K562 (cell line): ENCODE measurements around the gene NME4. TPM values are rescaled to one million over a fixed set of nuclear protein-coding genes. Genes with fewer than 3 reads are reported as not detected.

Experiments
- ATAC-seq: fragments of 200-7000 bp; cut with Tn5 transposase; 3 replicates; pipeline ENCODE4 v1.9.1; 2020; ENCODE audit warnings: moderate library complexity
- BruUV-seq: library from RNA; stranded (reverse); fragments of 400-500 nt; replicated peaks from 2 replicates; lab custom pipeline; 2021; lab: Mats Ljungman, UMichigan
- CTCF ChIA-PET: fragments of 300-600 bp; formaldehyde crosslinking; extraction: SDS; loops from one replicate; lab custom pipeline; 2021; ENCODE audit warnings: low intra/inter-chr PET ratio; lab: Yijun Ruan, JAX
- POLR2A ChIA-PET: fragments of 300-600, 350-650 bp; sonication (Branson Sonifier 250); formaldehyde crosslinking; extraction: SDS; loops from one replicate; lab custom pipeline; 2021; ENCODE audit warnings: antibody characterized with exemption, inconsistent platforms; lab: Yijun Ruan, JAX
- DNase-seq, 4 experiments: peaks; one replicate each; pipeline versions ENCODE4 v3.0.0 to v3.0.0-alpha.2; 2011 to 2018; ENCODE audit warnings: low spot score in 3 of 4, mixed read lengths in 3 of 4; ENCODE audit errors: extremely low read depth in 1 of 4
- FAIRE-seq: peaks from 2 replicates; lab custom pipeline; 2011; peaks lifted over from hg19 to GRCh38; lab: Jason Lieb, UNC
- H2AFZ ChIP-seq: 2 replicates; pipeline ENCODE4 v1.6.0; 2011; ENCODE audit warnings: low read depth, low read length, control low read depth, inconsistent platforms
- H3K27ac ChIP-seq: fragments of 200-600 bp; 3 replicates; pipeline ENCODE4 v1.8.0; 2011; ENCODE audit warnings: low read depth, mild to moderate bottlenecking, control low read depth, inconsistent platforms, low read length, moderate library complexity, mixed read lengths; ENCODE audit errors: extremely low read depth
- H3K27me3 ChIP-seq, 2 experiments: fragments of 300-600 bp in 1 of 2; 2 replicates in 1 of 2; 3 replicates in 1 of 2; pipeline versions ENCODE4 v1.6.0 to v1.8.0; 2011; ENCODE audit warnings: inconsistent platforms in 2 of 2, low read length in 2 of 2, mild to moderate bottlenecking in 1 of 2, mixed read lengths in 1 of 2, moderate library complexity in 1 of 2; ENCODE audit not compliant: control insufficient read depth in 2 of 2, insufficient read depth in 2 of 2
- H3K36me3 ChIP-seq: fragments of 300-600 bp; 3 replicates; pipeline ENCODE4 v1.8.0; 2011; ENCODE audit warnings: mild to moderate bottlenecking, low read length, inconsistent platforms; ENCODE audit not compliant: control insufficient read depth, insufficient read depth
- H3K4me1 ChIP-seq, 2 experiments: fragments of 200-600 bp in 1 of 2; replicated peaks in 1 of 2; 2 replicates in 1 of 2; 3 replicates in 1 of 2; pipeline versions ENCODE4 v1.5.1 to v1.8.0; 2011; ENCODE audit warnings: inconsistent platforms in 2 of 2, low read length in 2 of 2, mild to moderate bottlenecking in 1 of 2, mixed read lengths in 1 of 2, moderate library complexity in 1 of 2; ENCODE audit not compliant: control insufficient read depth in 2 of 2, insufficient read depth in 2 of 2
- H3K4me2 ChIP-seq: 2 replicates; pipeline ENCODE4 v1.6.1; 2011; ENCODE audit warnings: low read length, control low read depth, inconsistent platforms, mixed read lengths; ENCODE audit not compliant: insufficient read depth
- H3K4me3 ChIP-seq: fragments of 200-600 bp; sonication (generic), shearing (Covaris generic); 2 replicates; pipeline ENCODE4 v1.5.1; 2016; ENCODE audit warnings: control low read depth, inconsistent platforms
- H3K79me2 ChIP-seq: fragments of 200-600 bp; 3 replicates; pipeline ENCODE4 v1.8.0; 2011; ENCODE audit warnings: low read length, inconsistent platforms; ENCODE audit not compliant: control insufficient read depth, insufficient read depth
- H3K9ac ChIP-seq, 2 experiments: 2 replicates each; pipeline versions ENCODE4 v1.6.0 to v1.6.1; 2011; ENCODE audit warnings: low read depth in 2 of 2, low read length in 2 of 2, control low read depth in 1 of 2, inconsistent platforms in 1 of 2, mild to moderate bottlenecking in 1 of 2, mixed read lengths in 1 of 2; ENCODE audit not compliant: insufficient read depth in 1 of 2
- H3K9me1 ChIP-seq: one replicate; pipeline ENCODE4 v1.6.0; 2011; ENCODE audit warnings: inconsistent platforms, mild to moderate bottlenecking, low read length, moderate library complexity; ENCODE audit not compliant: control insufficient read depth, insufficient read depth
- H3K9me3 ChIP-seq: replicated peaks from 2 replicates; pipeline ENCODE4 v1.5.1; 2011; ENCODE audit warnings: low read depth, low read length, inconsistent platforms; ENCODE audit not compliant: control insufficient read depth, insufficient read depth
- H4K20me1 ChIP-seq: replicated peaks from 2 replicates; pipeline ENCODE4 v1.6.1; 2011; ENCODE audit warnings: low read length, inconsistent platforms, mixed read lengths; ENCODE audit not compliant: control insufficient read depth, insufficient read depth
- CREBBP ChIP-seq: IDR thresholded peaks from one replicate; pipeline ENCODE4 v1.6.1; 2012; ENCODE audit warnings: low read depth, mild to moderate bottlenecking, control low read depth, inconsistent platforms, low read length
- CSDE1 ChIP-seq, 2 experiments: fragments of 450-650 bp; IDR thresholded peaks; 2 replicates each; pipeline ENCODE4 v1.6.1; 2016; ENCODE audit warnings: mild to moderate bottlenecking in 1 of 2
- HMGN3 ChIP-seq: IDR thresholded peaks from 2 replicates; pipeline ENCODE4 v1.6.1; 2011; ENCODE audit warnings: borderline replicate concordance, low read depth, mild to moderate bottlenecking, mixed read lengths, low read length; ENCODE audit not compliant: insufficient read length; ENCODE audit errors: extremely low read depth
- LARP7 ChIP-seq: fragments of 450-650 bp; IDR thresholded peaks from 2 replicates; pipeline ENCODE4 v1.6.1; 2016
- MYBL2 ChIP-seq, 2 experiments: fragments of 450-650 bp in 1 of 2; sonication (generic) in 1 of 2; formaldehyde crosslinking in 1 of 2; IDR thresholded peaks; 2 replicates each; pipeline versions ENCODE4 v1.6.1 to v1.8.1; 2017 to 2022; ENCODE audit warnings: borderline replicate concordance in 1 of 2, inconsistent platforms in 1 of 2, low read depth in 1 of 2, mild to moderate bottlenecking in 1 of 2, missing genetic modification reagents in 1 of 2, moderate library complexity in 1 of 2
- NFRKB ChIP-seq: fragments of 450-650 bp; IDR thresholded peaks from 2 replicates; pipeline ENCODE4 v1.6.1; 2016; ENCODE audit warnings: low read depth
- NR3C1 ChIP-seq: sonication (generic); formaldehyde crosslinking; IDR thresholded peaks from 2 replicates; pipeline ENCODE4 v1.8.1; 2022; ENCODE audit warnings: missing genetic modification reagents
- SMARCB1 ChIP-seq: IDR thresholded peaks from 2 replicates; pipeline ENCODE4 v1.6.1; 2011; ENCODE audit warnings: improper control_type of control experiment, low read depth; ENCODE audit not compliant: insufficient read length
- TCF7L2 ChIP-seq: fragments of 150-350 bp; IDR thresholded peaks from 2 replicates; pipeline ENCODE4 v1.6.1; 2016; ENCODE audit warnings: low read depth, mild to moderate bottlenecking, low read length, moderate library complexity
- U2AF2 ChIP-seq: fragments of 200-400 bp; formaldehyde crosslinking; optimal IDR thresholded peaks from 2 replicates; pipeline ENCODE3; 2017; ENCODE audit warnings: low read depth, mild to moderate bottlenecking, low read length
- ZNF232 ChIP-seq: sonication (generic); formaldehyde crosslinking; IDR thresholded peaks from 2 replicates; pipeline ENCODE4 v1.8.0; 2022; ENCODE audit warnings: mild to moderate bottlenecking, missing genetic modification reagents
- ZNF561 ChIP-seq: fragments of 450-650 bp; formaldehyde crosslinking; conservative IDR thresholded peaks from 2 replicates; pipeline ENCODE4 v1.4.0; 2020; ENCODE audit warnings: mild to moderate bottlenecking, moderate library complexity
- ZNF589 ChIP-seq: fragments of 200-800 bp; sonication (Bioruptor generic); IDR thresholded peaks from 2 replicates; pipeline ENCODE4 v1.6.1; 2016; ENCODE audit warnings: low read depth, missing genetic modification characterization, missing compliant biosample characterization
- WGBS: fragments of 100-300 bp; shearing (Covaris generic); methylation state at CpG from one replicate; pipeline ENCODE4 v1.1.6; 2016; ENCODE audit warnings: low coverage, mixed read lengths; ENCODE audit not compliant: insufficient coverage; ENCODE audit errors: missing lambda C conversion rate; 5-methylcytosine and 5-hydroxymethylcytosine counted together
- in situ Hi-C: fragments of 300-500 bp; cut with MboI; formaldehyde crosslinking; loops from 4 replicates; pipeline ENCODE4 v1.15.0; 2018; ENCODE audit warnings: inconsistent platforms, mixed read lengths
- intact Hi-C: fragments of 100-400 bp; cut with micrococcal nuclease; formaldehyde crosslinking; loops from 2 replicates; pipeline ENCODE4 v1.14.2; 2022
- polyA plus RNA-seq, 8 experiments: library from polyadenylated mRNA; depleted of rRNA in 4 of 8; stranded (reverse) in 5 of 8; unstranded in 3 of 8; fragments of >200 nt; fragmentation: Nextera tagmentation in 2 of 8; fragmentation: Illumina TruSeq in 1 of 8; extraction: Ambion mirVana in 2 of 8; extraction: Trizol in 1 of 8; gene quantifications; 2 replicates each; pipeline versions ENCODE4 v1.2.1 to v1.2.3, GENCODE V29; 2011 to 2014; ENCODE audit warnings: inconsistent platforms in 1 of 8, missing spikeins in 1 of 8
- total RNA-seq, 7 experiments: library from RNA; depleted of rRNA in 6 of 7; stranded (reverse); fragments of >200 nt in 6 of 7; fragmentation: Illumina TruSeq in 2 of 7; extraction: Trizol in 2 of 7; gene quantifications; 2 replicates each; pipeline versions ENCODE4 v1.2.1 to v1.2.3, GENCODE V29; 2011 to 2021; ENCODE audit warnings: low replicate concordance in 1 of 7
- TF ChIP-seq, protein P1 (sequence below): fragments of 450-650 bp; formaldehyde crosslinking; IDR thresholded peaks from 2 replicates; pipeline ENCODE4 v1.4.0; 2020; ENCODE audit warnings: mild to moderate bottlenecking, moderate library complexity
- TF ChIP-seq, protein P2 (sequence below): fragments of 250-450 bp; sonication (Bioruptor Pico); IDR thresholded peaks from 2 replicates; pipeline ENCODE4 v1.5.0; 2020; ENCODE audit warnings: mild to moderate bottlenecking
- TF ChIP-seq, protein P3 (sequence below): sonication (generic); formaldehyde crosslinking; IDR thresholded peaks from 2 replicates; pipeline ENCODE4 v1.5.0; 2020; ENCODE audit warnings: missing genetic modification reagents
- TF ChIP-seq, protein P4 (sequence below), 2 experiments: IDR thresholded peaks; 2 replicates each; pipeline ENCODE4 v1.6.1; 2012; ENCODE audit warnings: improper control_type of control experiment in 2 of 2, low read depth in 2 of 2, low read length in 2 of 2, borderline replicate concordance in 1 of 2

Gene NME4
- total and polyA plus RNA-seq, 9 of the 15 experiments (the other 6 are each of a cell fraction or from before 2014, with no cell fraction given): 15.4 to 264 (median 139) TPM

DNA sequence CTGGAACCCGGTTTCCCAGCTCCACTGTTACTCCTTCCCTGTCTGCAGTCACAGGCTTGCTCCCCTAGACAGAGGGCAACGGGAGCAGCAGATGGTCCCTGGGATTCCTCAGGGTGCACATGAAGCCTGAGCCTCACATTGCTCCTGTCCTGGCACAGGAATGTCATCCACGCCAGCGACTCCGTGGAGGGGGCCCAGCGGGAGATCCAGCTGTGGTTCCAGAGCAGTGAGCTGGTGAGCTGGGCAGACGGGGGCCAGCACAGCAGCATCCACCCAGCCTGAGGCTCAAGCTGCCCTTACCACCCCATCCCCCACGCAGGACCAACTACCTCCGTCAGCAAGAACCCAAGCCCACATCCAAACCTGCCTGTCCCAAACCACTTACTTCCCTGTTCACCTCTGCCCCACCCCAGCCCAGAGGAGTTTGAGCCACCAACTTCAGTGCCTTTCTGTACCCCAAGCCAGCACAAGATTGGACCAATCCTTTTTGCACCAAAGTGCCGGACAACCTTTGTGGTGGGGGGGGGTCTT is 3.1 kb downstream of the NME4 start:
- H3K4me3 ChIP-seq: peak overlapping the region; percentile 56
- H3K9me1 ChIP-seq: no peaks in the 10 kb centered on the region
- 67% methylated on average over 8 of the region's 10 CpGs for WGBS
- TSS peak; percentile 53 for BruUV-seq
- H2AFZ ChIP-seq: no peak overlapping the region
- no peaks in the 10 kb centered on the region for H3K27me3 ChIP-seq
- H3K27ac ChIP-seq: peak overlapping the region; percentile 73
- H3K9me3 ChIP-seq: no peaks in the 10 kb centered on the region
- ChIA-PET CTCF (no interaction called here), POLR2A (interaction anchor here (0.5 to 2.4 kb wide), 8 partner anchors 11 to 131 kb away, joined by 3 to 7 read pairs (median 4); no protein-coding TSS in a partner anchor)
- peak overlapping the region; percentile 74 to 95 for H3K9ac ChIP-seq
- H3K36me3 ChIP-seq: peaks cover 24% of the 10 kb centered on the region
- peak in 1 of 4 experiments; percentile 33 for DNase-seq
- no peak for FAIRE-seq
- peaks cover 32 to 66% of the 10 kb centered on the region in 2 experiments for H3K4me1 ChIP-seq
- no peak for ATAC-seq
- peak overlapping the region; percentile 74 for H3K4me2 ChIP-seq
- intact Hi-C loops (no loop called here), in situ Hi-C loops (no loop called here)
- peaks cover 60% of the 10 kb centered on the region for H3K79me2 ChIP-seq
- no peaks in the 10 kb centered on the region for H4K20me1 ChIP-seq
- TF ChIP-seq MYBL2 (IDR thresholded peaks at IDR 0.05; ENCODE audit: low read depth) (no peak), MYBL2 (CRISPR knock-in tag; IDR thresholded peaks at IDR 0.05; ENCODE audit: borderline replicate concordance) (no peak), ZNF561 (CRISPR knock-in tag) (no peak), CSDE1 (IDR thresholded peaks at IDR 0.05) (no peak), NFRKB (no peak), SMARCB1 (no peak), ZNF589 (CRISPR knock-in tag) (no peak), ZNF232 (CRISPR knock-in tag) (no peak), NR3C1 (CRISPR knock-in tag) (no peak), U2AF2 (no peak), HMGN3 (peak; percentile 9), LARP7 (no peak), TCF7L2 (no peak), CREBBP (no peak)
- TF ChIP-seq, protein P1, sequence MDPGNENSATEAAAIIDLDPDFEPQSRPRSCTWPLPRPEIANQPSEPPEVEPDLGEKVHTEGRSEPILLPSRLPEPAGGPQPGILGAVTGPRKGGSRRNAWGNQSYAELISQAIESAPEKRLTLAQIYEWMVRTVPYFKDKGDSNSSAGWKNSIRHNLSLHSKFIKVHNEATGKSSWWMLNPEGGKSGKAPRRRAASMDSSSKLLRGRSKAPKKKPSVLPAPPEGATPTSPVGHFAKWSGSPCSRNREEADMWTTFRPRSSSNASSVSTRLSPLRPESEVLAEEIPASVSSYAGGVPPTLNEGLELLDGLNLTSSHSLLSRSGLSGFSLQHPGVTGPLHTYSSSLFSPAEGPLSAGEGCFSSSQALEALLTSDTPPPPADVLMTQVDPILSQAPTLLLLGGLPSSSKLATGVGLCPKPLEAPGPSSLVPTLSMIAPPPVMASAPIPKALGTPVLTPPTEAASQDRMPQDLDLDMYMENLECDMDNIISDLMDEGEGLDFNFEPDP (CRISPR knock-in tag): no peak
- TF ChIP-seq, protein P2, sequence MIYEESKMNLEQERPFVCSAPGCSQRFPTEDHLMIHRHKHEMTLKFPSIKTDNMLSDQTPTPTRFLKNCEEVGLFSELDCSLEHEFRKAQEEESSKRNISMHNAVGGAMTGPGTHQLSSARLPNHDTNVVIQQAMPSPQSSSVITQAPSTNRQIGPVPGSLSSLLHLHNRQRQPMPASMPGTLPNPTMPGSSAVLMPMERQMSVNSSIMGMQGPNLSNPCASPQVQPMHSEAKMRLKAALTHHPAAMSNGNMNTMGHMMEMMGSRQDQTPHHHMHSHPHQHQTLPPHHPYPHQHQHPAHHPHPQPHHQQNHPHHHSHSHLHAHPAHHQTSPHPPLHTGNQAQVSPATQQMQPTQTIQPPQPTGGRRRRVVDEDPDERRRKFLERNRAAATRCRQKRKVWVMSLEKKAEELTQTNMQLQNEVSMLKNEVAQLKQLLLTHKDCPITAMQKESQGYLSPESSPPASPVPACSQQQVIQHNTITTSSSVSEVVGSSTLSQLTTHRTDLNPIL: no peak
- TF ChIP-seq, protein P3, sequence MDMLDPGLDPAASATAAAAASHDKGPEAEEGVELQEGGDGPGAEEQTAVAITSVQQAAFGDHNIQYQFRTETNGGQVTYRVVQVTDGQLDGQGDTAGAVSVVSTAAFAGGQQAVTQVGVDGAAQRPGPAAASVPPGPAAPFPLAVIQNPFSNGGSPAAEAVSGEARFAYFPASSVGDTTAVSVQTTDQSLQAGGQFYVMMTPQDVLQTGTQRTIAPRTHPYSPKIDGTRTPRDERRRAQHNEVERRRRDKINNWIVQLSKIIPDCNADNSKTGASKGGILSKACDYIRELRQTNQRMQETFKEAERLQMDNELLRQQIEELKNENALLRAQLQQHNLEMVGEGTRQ: no peak
- TF ChIP-seq, protein P4, sequence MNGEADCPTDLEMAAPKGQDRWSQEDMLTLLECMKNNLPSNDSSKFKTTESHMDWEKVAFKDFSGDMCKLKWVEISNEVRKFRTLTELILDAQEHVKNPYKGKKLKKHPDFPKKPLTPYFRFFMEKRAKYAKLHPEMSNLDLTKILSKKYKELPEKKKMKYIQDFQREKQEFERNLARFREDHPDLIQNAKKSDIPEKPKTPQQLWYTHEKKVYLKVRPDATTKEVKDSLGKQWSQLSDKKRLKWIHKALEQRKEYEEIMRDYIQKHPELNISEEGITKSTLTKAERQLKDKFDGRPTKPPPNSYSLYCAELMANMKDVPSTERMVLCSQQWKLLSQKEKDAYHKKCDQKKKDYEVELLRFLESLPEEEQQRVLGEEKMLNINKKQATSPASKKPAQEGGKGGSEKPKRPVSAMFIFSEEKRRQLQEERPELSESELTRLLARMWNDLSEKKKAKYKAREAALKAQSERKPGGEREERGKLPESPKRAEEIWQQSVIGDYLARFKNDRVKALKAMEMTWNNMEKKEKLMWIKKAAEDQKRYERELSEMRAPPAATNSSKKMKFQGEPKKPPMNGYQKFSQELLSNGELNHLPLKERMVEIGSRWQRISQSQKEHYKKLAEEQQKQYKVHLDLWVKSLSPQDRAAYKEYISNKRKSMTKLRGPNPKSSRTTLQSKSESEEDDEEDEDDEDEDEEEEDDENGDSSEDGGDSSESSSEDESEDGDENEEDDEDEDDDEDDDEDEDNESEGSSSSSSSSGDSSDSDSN (IDR thresholded peaks at IDR 0.05; ENCODE audit: borderline replicate concordance in 1 of 2, low read depth in 2 of 2, low read length in 2 of 2): 0 out of 4 replicates have a peak, but pooled peaks of 1 of the 2 experiments have one; percentile 12
